H1 (cell line): ENCODE measurements around the gene PAK5. TPM values are rescaled to one million over a fixed set of nuclear protein-coding genes. Genes with fewer than 3 reads are reported as not detected.

Experiments
- polyA plus RNA-seq, 7 experiments: library from polyadenylated mRNA; depleted of rRNA in 3 of 7; stranded (reverse) in 5 of 7; unstranded in 2 of 7; fragments of >200 nt in 5 of 7; fragments of 200-250 nt in 2 of 7; gene quantifications; 1 replicate in 5 of 7; 2 replicates in 1 of 7; 4 replicates in 1 of 7; pipeline versions ENCODE4 v1.2.1 to v1.2.3, GENCODE V29; 2011 to 2013; ENCODE audit warnings: missing spikeins in 2 of 7, mixed read lengths in 2 of 7
- total RNA-seq: library from RNA; stranded (reverse); fragmentation: NEBNext Ultra II Directional; extraction: Animal tissue kit (Norgen Biotek cat#: 25700); gene quantifications from 2 replicates; pipeline ENCODE4 v1.2.1, GENCODE V29; 2021
- TF ChIP-seq, protein P1 (sequence below): fragments of 300-600 bp; sonication (generic); IDR thresholded peaks from 2 replicates; pipeline ENCODE4 v1.7.1; 2012; ENCODE audit warnings: low read length, moderate library complexity, mild to moderate bottlenecking, inconsistent platforms; ENCODE audit not compliant: insufficient replicate concordance

Gene PAK5
- total and polyA plus RNA-seq, 2 of the 8 experiments (the other 6 are each of a cell fraction or from before 2014, with no cell fraction given): 0.54 to 0.80 TPM

DNA sequence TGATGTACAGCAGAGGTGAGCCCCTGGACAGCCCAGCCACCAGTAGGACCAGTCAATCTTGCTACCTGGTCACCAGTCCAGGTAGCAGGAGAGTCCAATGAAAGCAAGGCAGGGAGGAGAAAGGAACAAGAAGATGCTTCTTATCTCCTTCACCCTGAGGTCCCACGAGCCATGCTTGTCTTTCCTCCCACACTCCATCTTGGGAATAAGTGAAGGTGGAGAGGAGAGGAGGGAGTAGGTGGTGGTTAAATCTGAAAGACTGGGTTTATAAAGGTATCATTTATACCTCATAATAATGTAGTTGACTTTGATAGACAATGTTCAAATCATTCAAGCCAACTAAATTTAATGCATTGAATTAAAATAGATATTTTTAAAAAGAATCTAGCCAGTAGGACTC is 288.6 kb downstream of the PAK5 start (continued):
- TF ChIP-seq, protein P1, sequence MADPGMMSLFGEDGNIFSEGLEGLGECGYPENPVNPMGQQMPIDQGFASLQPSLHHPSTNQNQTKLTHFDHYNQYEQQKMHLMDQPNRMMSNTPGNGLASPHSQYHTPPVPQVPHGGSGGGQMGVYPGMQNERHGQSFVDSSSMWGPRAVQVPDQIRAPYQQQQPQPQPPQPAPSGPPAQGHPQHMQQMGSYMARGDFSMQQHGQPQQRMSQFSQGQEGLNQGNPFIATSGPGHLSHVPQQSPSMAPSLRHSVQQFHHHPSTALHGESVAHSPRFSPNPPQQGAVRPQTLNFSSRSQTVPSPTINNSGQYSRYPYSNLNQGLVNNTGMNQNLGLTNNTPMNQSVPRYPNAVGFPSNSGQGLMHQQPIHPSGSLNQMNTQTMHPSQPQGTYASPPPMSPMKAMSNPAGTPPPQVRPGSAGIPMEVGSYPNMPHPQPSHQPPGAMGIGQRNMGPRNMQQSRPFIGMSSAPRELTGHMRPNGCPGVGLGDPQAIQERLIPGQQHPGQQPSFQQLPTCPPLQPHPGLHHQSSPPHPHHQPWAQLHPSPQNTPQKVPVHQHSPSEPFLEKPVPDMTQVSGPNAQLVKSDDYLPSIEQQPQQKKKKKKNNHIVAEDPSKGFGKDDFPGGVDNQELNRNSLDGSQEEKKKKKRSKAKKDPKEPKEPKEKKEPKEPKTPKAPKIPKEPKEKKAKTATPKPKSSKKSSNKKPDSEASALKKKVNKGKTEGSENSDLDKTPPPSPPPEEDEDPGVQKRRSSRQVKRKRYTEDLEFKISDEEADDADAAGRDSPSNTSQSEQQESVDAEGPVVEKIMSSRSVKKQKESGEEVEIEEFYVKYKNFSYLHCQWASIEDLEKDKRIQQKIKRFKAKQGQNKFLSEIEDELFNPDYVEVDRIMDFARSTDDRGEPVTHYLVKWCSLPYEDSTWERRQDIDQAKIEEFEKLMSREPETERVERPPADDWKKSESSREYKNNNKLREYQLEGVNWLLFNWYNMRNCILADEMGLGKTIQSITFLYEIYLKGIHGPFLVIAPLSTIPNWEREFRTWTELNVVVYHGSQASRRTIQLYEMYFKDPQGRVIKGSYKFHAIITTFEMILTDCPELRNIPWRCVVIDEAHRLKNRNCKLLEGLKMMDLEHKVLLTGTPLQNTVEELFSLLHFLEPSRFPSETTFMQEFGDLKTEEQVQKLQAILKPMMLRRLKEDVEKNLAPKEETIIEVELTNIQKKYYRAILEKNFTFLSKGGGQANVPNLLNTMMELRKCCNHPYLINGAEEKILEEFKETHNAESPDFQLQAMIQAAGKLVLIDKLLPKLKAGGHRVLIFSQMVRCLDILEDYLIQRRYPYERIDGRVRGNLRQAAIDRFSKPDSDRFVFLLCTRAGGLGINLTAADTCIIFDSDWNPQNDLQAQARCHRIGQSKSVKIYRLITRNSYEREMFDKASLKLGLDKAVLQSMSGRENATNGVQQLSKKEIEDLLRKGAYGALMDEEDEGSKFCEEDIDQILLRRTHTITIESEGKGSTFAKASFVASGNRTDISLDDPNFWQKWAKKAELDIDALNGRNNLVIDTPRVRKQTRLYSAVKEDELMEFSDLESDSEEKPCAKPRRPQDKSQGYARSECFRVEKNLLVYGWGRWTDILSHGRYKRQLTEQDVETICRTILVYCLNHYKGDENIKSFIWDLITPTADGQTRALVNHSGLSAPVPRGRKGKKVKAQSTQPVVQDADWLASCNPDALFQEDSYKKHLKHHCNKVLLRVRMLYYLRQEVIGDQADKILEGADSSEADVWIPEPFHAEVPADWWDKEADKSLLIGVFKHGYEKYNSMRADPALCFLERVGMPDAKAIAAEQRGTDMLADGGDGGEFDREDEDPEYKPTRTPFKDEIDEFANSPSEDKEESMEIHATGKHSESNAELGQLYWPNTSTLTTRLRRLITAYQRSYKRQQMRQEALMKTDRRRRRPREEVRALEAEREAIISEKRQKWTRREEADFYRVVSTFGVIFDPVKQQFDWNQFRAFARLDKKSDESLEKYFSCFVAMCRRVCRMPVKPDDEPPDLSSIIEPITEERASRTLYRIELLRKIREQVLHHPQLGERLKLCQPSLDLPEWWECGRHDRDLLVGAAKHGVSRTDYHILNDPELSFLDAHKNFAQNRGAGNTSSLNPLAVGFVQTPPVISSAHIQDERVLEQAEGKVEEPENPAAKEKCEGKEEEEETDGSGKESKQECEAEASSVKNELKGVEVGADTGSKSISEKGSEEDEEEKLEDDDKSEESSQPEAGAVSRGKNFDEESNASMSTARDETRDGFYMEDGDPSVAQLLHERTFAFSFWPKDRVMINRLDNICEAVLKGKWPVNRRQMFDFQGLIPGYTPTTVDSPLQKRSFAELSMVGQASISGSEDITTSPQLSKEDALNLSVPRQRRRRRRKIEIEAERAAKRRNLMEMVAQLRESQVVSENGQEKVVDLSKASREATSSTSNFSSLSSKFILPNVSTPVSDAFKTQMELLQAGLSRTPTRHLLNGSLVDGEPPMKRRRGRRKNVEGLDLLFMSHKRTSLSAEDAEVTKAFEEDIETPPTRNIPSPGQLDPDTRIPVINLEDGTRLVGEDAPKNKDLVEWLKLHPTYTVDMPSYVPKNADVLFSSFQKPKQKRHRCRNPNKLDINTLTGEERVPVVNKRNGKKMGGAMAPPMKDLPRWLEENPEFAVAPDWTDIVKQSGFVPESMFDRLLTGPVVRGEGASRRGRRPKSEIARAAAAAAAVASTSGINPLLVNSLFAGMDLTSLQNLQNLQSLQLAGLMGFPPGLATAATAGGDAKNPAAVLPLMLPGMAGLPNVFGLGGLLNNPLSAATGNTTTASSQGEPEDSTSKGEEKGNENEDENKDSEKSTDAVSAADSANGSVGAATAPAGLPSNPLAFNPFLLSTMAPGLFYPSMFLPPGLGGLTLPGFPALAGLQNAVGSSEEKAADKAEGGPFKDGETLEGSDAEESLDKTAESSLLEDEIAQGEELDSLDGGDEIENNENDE: no peak
- TF ChIP-seq, all 59 proteins: peak for 0
